GM18867 (cell line): ENCODE results near the gene KNOP1.
"Not testable (repeated sequence)": the region's sequence is repeated elsewhere in the genome, so short reads cannot be mapped to it uniquely, and the experiment has no call there.

Experiments used
- ATAC-seq: cut with Tn5 transposase; IDR thresholded peaks from one replicate; pipeline ENCODE4 v1.9.1; 2021; ENCODE audit warnings: mild to moderate bottlenecking, moderate library complexity; ENCODE audit not compliant: unreplicated experiment

The KNOP1 gene

GRCh38 chr16:19688396-19689024 is 29.5 kb downstream of the KNOP1 start:
- ATAC-seq, result no peak

GRCh38 chr16:19687279-19687678 is 30.7 kb downstream of the KNOP1 start:
- ATAC-seq, result no peak

- ATAC-seq, result no peak
Measured at GRCh38 chr16:19685176-19685575, 32.9 kb downstream of the KNOP1 start.

- no peak for ATAC-seq
Measured at GRCh38 chr16:19683453-19684236, 34.4 kb downstream of the KNOP1 start.

DNA sequence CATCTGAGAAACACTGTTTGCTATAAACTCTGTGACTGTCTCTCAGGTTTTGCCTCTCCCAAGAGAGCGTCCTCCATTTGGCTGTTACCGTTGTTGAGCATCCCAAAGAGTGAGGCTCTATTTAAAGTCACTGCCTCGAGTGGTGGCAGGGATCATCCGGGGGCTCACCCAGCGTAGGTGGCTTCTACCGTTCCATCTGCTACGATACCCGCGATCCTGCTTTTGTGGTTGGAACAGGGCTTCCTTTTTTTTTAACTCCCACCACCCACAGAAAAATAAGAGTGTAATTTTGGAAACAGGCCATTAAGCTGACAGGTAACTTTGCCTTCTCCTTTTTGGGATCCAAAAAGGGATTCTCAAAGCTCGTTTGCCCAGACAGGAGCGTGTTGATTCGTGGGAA is 36.4 kb downstream of the KNOP1 start:
- ATAC-seq, result no peak

- no peak for ATAC-seq
Measured at GRCh38 chr16:19680881-19681340, 37.1 kb downstream of the KNOP1 start.

GRCh38 chr16:19679281-19679680 is 38.7 kb downstream of the KNOP1 start:
- not testable (repeated sequence) for ATAC-seq

DNA sequence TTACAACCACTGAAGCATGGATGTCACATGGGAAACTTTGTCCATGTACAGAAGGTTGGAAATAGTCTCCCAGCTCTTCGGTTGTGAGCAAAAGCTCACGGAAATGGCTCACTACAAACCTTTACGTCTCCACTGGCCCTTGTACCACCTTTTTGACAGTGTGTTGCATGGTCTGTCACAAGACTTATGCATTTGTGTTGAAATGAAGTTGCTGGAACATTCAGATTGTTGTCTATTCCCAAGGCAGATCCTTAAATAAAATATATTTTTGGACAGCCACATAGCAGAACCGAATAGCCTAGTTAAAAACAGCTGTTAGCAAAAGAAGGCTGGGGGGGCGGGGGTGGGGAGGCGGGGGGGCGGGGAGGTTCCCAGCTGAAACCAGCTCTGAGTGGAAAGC is 39.2 kb downstream of the KNOP1 start:
- ATAC-seq, result no peak

DNA sequence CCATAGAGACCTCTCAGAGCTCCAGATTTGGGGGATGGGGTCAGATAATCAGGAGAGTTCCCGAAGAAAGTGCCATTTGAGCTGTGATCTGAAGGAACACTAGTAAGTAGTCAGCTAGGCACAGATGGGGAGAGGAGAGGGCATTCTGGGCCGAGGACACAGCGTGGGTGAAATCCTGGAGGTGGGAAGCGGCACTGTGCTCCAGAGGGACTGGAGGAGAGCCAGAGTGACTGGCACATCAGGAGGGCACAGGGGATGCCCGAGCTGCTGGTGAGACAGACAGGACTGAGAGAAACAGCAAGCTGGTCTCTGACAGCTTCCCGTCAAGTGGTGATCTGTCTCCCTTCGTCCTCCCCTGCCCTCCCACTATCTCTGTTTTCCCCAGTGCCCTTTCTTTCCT is 40.6 kb downstream of the KNOP1 start:
- ATAC-seq, result no peak

DNA sequence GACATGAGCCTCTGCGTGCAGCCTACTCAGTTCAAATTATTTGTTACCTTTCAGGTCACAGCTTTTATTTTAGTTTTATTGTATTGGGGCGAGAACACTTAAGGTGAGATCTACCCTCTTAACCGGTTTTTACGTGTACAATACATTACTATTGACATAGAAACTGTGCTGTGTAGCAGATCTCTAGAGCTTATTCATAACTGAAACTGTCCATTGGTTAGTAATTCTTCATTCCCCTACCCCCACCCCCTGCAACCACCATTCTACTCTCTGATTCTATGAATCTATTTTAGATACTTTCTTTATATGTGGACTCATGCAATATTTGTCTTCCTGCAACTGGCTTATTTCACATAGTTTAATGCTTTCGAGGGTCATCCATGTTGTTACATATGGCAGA is 43.5 kb downstream of the KNOP1 start:
- no peak for ATAC-seq

- ATAC-seq, result no peak
Measured at GRCh38 chr16:19672378-19672777, 45.6 kb downstream of the KNOP1 start.

DNA sequence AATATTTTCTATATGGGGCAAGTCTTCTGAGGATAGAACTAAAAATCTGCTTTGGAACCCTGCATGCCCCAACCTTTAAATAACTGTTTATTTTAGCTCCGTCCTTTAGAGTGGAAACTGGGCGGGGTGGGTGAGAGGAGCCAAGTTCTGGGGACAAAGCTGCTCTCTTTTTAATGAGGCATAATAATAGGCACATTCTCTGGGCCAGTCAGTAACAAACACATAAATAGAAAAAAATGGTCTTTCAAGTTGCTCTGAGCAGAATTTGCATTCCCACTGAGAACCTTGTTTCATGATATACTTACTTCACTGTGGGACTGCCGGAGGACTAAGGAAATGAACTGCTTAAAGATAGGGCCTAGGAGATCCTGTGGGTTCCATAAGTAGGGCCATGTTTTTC is 51.5 kb downstream of the KNOP1 start:
- ATAC-seq, result no peak

- not testable (repeated sequence) for ATAC-seq
Measured at GRCh38 chr16:19665313-19665712, 52.7 kb downstream of the KNOP1 start.

DNA sequence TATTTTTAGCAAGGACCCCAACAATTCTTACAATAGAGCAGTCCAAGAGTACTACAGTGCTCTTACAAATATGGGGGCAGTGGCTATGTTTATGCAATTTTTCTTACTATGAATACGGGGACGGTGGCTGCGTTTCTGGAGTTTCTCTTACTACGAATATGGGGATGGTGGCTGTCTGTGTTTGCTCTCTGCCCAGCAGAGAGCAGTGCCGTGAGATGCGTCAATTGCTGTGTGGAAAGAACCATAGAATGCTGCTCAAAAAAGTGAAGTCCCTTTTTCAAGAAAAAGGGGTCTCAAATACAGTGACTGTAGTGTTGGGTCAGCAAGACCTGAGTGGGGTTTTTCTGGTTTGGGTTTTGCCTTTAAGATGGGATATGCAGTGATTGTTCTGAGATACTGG is 53.9 kb downstream of the KNOP1 start:
- ATAC-seq, result no peak

GRCh38 chr16:19662351-19662750 is 55.7 kb downstream of the KNOP1 start:
- no peak for ATAC-seq

GRCh38 chr16:19660432-19660831 is 57.6 kb downstream of the KNOP1 start:
- ATAC-seq, result no peak

GRCh38 chr16:19659554-19659953 is 58.5 kb downstream of the KNOP1 start:
- ATAC-seq, result no peak

- ATAC-seq, result no peak
Measured at GRCh38 chr16:19657831-19658230, 60.2 kb downstream of the KNOP1 start.

DNA sequence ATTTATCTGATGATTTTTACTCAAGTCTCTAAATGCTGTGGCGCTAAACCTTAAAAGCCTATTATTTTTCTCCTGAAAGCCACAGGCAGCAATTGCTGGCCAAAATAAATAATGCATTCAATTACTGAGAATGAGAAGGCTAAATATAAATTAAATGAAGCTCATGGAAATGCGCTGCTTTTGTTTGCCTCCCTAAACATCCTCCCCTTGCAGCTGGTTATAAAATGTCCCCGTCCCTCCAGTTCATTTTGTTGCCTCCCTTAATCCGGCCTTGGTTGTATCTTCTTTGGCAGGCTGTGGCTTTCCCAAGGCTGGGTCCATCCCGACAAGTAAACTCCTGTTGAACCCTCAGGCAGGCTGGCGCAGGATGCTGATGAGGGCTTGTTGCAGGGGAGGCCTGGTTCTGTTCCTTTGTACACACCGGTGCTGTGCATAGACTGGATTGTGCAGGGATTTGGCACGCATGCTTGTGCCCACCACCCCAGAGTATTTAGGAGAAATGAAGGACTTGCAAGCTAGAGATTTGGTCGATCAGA is 62.7 kb downstream of the KNOP1 start:
- ATAC-seq, result no peak

- ATAC-seq, result no peak
Measured at GRCh38 chr16:19654147-19654546, 63.9 kb downstream of the KNOP1 start.
